ENCODE data around the gene ZNF592.
"Not testable (repeated sequence)": the region's sequence is repeated elsewhere in the genome, so short reads cannot be mapped to it uniquely, and the experiment has no call there.

ZNF592 gene

DNA sequence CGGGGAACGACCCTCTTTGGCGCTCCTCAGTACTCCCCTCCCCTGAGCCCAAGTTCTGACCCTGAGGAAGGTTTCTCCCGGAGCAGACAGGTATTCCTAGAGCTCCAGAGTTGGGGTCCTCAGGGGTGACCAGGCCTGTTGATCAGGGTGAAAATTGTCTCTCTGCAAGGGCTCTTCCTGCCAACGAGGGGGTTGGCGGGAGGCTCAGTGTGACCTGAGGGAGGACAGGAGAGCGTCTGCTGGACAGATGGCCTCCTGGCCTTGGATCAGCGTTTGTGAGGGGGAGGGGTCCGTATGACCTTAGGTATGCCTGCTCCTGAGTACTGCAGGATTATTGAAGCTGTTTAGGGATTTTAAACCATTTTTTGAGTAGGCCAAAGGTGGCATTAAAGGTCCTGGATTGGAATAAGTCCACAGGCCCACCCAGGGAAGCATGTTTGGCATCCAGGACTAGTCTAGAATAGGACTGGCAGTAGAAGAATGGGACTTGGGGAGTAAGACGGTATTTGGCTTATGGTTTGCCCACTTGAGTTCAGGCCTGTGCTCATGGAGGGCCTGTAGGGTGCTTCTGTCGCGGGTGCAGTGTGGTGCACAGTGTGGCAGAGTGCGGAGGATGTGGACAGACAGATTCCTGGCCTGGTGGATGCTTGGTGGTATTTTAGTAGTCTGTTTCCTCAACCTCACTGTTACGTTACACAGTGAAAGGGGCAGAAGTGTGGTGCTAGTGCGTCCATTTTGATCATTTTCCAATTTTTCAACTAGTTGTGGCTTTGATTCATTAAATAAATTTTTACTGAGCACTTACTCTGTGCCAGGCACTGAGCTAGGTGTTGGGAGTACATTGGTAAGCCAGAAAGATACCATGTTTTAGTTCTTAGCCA, 959 bp downstream of the ZNF592 start:
- peak; percentile 23 for DNase-seq (ENCODE audit: low read depth)

DNA sequence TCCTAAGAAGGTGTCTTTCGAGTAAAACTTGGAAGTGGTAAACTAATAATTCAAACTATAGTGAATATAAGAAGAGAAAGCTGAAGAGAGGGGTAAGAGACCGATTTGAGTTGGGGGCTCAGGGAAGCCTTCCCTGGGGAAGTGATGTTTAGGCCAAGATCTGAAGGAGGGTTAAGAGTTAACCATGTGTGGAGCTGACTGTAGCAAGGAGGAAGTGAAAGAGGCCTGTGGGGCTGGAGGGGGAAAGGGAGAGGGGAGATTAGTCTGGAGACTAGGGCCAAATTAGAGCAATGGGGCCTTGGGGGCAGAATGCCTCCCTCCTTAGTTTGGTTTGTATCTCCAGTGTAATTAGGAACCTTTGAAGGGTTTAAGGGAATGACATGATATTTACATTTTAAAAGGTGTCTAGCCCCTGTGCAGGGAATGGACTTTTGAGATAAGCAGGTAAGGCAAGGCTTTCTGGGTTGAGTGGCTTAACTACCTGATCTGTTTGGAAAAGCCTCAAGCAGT, 2.2 kb downstream of the ZNF592 start:
- no peak for DNase-seq (ENCODE audit: low read depth)

DNA sequence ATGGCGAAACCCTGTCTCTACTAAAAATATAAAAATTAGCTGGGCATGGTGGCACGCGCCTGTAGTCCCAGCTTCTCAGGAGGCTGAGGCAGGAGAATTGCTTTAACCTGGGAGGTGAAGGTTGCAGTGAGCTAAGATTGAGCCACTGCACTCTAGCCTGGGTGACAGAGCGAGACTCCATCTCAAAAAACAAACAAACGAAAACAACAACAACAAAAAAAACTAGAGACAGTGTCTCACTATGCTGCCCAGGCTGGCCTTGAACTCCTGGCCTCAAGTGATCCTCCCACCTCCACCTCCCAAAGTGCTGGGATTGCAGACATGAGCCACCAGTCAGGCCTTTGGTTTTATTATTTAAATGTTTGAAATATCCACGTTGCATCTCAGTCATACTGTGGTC, 3.3 kb downstream of the ZNF592 start:
- DNase-seq (ENCODE audit: low read depth), result not testable (repeated sequence)

DNA sequence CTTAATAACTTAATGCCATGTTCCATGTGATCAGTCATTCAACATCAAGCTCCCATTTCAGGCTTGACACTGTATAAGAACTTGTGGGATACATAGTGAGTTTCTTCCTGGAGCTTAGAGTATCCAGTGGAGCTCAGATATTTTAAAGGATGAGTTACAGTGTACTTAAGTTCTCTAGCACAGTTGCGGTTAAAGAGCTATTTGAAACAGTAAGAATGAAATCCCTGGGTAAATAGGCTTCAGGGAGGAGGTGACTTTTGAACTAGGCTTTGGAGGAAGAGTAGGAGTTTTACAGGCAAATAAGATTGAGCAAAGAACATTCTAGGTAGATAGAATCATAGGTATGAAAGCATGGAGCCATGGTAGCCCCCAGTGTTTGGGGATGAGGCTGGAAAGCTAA, 3.8 kb downstream of the ZNF592 start:
- DNase-seq (ENCODE audit: low read depth), result no peak

DNA sequence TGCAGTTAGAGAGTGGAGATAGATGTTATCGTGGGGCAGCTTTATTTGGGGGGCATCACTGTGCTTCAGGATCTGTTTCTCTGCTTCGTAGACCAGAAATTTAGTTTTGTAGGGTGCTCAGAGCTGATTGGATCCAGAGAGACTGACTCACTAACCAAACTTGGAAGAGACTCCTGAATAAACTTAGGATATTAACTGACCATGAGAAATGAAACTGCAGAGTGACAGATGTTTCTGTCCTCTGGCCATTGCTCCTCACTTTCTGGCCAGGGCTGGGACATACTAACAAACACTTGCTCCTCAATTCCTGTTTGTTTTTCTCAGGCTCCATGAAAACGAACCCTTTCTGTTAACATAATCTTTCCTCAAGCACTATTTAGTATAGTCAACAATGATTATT, 4.3 kb downstream of the ZNF592 start:
- DNase-seq (ENCODE audit: low read depth), result no peak

DNA sequence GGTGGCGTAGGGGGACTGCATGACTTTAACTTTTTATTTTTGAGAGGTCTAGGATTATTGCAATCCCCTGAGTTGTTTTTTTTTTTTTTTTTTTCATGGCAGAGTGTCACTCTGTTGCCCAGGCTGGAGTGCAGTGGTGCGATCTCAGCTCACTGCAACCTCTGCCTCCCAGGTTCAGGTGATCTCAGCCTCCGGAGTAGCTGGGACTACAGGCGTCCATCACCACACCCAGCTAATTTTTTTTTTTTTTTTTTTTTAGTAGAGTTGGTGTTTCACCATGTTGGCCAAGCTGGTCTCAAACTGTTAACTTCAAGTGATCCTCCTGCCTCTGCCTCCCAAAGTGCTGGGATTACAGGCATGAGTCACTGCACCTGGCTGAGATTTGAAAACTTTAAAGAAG, 6.5 kb downstream of the ZNF592 start:
- not testable (repeated sequence) for DNase-seq (ENCODE audit: low read depth)

DNA sequence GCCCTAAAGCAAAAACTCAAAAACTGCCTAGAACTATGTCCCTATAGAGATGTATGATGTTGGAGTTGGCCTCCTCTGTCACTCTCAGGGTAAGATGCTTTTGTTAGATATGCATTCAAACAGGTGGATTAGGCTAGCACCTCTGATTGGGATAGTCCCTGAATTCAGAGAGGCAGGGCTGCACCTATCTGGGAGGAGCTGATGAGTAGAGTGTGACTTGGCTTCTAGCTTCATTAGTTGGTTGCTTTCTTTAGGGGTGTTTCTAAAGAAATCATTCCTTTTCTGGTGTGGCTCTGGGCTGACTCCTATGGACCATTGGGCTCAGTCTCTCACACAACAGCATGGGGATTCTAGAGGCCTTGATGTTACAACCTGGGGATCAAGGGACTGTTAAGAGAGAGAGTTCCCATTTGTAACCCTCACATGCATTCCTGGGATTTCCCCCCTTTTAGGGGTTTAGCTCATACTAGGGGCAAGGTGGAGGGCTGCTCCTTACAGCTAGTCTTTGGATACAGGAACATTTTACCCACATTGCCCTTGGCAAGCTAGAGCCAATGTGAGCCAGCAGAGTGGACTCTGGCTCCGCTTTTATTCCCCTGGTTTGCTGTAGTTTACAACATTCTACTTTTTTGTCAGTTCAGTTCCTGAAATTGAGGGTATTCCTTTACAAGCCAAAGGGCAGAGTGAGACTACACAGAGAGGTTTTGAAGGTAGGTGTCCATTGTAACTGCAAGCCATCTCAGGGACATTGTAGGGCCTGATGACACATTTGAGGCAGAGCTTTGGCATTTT, 7.5 kb downstream of the ZNF592 start:
- no peak for DNase-seq (ENCODE audit: low read depth)

DNA sequence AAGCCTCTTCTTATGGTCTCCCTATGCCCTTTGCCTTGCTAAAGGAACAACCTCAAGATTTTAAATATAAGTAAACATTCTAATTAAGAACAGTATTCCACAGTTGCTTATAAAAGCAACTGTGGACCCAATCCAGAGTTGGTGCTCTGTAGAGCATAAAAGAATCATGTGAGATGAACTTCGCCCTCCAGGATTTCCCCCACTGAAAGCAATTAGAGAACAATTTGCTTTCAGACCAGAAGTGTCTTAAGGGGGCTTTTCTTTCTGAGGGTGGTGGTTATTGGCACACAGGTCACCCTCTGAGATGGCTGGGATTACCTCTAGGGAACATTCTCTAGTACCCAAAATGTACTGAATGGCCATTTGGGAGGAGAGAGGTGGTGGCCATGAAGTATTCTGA, 10.6 kb downstream of the ZNF592 start:
- DNase-seq (ENCODE audit: low read depth), result no peak

DNA sequence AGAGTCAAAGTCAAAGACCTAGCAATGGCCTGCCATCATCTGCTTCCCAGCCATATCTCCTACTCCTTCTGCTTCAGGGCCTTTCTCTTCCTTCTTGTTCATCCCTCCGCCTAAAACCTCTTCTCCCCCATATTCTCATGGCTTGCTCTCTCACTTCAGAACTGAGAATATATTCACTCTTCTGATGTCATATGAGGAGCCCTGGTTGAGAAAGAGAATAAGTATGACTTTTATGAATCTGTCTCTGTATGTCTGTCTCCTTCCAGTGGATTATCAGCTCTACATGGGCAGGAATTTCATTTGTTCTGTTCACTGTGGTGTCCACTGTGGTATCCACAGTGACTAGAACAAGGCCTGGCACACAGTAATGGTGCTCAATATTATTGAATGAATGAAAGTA, 11.8 kb downstream of the ZNF592 start:
- no peak for DNase-seq (ENCODE audit: low read depth)

DNA sequence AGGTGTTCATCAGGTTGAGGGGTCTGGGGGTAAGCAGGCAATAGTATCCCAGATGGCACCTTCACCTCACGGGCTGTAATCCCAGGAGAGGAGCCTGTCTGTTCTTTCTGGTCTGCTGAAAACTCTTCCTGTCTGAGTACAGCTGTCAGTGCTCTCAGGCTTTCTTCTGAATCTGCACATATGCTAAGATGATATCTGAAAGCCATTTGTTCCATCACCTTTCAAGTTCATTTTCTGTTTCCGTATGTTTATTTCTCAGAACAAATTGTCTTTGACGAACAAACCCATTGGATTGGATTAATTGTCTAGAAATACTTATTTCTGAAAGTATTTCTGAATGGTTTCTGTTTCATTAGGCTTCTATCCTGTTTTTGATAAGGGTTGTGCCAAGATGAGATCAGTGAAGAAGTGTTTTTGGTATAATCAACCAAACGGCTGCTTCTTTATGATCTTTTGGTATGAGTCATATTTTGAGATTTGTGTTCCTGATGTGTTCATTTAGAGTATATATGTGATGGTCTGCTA, 13.3 kb downstream of the ZNF592 start:
- DNase-seq (ENCODE audit: low read depth), result peak; percentile 13

DNA sequence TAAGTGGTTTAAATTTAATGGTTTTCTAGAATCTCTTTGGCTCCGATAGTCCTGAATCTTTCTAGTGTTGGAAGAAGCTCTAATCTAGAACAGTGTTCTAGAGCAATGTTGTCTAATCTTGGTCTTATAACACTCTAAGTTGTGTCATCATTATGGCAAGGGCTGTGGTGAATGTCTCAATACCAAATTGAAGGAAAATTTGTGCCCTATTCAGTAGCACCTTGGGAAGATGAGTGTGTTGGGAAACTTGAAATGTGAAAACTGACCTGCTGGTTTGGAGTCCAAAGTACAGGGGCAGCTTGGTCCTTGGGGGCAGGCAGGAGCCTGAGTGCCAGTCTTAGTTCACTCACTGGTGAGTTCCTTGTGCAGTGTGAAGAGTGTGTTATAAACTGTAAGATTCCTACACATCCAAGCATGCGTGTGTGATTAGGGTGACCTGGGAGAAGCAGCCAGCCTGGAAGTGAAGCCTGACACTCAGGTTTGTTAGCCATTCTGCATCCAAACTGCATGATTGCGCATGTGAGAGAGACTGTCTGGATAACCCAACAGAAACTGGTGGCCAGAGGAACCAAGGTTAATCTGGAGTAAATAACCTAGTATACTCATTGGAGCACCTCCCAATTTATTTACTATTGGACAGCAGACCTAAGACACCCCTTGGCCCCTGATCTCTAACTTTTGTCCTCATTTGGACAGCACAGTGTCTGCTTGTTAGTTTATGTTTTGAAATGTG, 14.6 kb downstream of the ZNF592 start:
- peak; percentile 19 for DNase-seq (ENCODE audit: low read depth)

DNA sequence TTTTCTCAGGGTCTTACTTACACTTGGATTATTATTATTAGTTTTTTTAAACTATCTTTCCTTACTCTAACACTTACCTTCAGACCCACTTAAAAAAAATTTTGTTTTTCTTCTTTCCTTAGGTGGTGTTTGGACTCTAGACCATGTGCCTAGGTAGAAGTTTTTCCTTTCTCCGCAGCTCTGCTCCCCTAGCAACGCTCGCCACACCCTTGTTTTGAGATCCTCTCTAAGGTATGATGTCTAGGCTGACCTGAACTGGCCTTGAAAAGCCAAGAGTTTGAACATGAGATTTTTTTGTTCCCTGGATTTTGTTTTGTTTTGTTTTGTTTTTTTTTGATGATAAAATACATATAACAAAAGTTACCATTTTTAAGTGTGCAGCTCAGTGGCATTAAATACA, 16.2 kb downstream of the ZNF592 start:
- DNase-seq (ENCODE audit: low read depth), result no peak

DNA sequence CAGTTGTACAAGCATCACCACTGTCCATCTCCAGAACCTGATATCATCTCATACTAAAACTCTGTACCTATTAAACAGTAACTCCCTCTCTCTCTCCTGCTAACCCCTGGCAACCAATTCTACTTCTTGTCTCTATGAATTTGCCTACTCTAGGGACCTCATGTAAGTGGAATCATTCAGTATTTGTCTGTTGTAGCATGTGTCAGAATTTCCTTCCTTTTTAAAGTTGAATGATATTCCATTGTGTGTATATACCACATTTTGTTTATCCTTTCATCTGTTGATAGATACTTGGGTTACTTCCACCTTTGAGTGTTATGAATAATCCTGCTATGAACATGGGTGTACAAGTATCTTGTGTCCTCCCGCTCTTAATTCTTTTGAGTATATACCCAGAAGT, 16.6 kb downstream of the ZNF592 start:
- DNase-seq (ENCODE audit: low read depth), result no peak

DNA sequence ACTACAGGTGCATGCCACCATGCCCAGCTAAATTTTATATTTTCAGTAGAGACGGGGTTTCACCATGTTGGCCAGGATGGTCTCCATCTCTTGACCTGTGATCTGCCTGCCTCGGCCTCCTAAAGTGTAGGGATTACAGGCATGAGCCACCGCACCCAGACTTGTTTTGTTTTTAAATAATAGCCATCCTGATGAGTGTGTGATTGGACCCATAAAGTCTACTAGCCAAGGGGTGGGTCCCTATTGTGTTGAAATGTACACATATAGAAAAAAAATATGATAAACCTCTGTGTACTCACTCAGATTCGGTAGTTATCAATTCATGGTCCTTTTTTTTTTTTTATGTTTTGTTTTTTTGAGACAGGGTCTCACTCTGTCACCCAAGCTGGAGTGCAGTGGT, 17.3 kb downstream of the ZNF592 start:
- DNase-seq (ENCODE audit: low read depth), result no peak

DNA sequence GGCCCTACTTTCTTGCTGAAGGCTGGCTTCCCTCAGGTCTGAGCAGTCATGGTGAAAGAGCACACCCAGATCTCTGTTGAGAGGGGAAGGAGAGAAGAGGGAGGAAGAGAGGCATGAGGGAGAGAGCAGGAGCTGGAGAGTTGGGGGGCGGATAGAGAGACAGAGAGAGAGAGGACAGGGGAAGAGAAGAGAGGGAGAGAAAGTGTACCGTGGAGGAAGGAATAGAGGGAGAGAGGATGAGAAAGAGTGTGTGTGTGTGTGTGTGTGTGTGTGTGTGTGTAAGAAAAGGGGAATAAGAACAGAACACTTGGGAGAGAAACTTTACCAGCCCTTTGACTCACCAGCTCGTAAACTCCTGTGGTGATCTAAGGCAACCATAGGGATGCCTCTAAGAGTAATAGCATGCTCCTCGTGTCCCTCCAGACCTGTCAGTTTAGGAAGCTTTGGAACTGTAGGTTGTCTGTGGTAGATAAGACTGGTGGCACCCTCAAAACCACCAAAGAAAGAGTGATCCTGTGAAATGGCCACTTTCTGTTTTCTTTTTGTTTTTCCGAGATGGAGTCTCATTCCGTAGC, 18.2 kb downstream of the ZNF592 start:
- no peak for DNase-seq (ENCODE audit: low read depth)

DNA sequence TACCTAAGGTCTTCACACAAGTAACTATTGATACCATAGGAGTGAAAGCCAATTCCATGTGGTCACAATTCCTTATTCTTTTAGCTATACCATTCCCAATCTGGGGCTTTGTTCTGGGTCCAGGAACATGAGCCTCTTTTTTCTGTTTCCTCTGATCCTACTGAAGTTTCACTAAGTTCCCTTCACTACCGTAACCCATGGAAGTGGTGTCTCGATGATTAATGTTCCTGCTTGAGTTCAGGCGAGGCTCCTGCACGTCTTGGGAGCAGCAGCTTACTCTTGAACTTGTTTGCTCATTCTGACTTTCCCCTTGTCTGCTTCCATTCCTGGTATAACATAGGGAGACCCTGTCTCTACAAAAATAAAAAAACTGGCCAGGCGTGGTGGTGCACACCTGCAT, 23.6 kb downstream of the ZNF592 start:
- DNase-seq (ENCODE audit: low read depth), result peak; percentile 55

DNA sequence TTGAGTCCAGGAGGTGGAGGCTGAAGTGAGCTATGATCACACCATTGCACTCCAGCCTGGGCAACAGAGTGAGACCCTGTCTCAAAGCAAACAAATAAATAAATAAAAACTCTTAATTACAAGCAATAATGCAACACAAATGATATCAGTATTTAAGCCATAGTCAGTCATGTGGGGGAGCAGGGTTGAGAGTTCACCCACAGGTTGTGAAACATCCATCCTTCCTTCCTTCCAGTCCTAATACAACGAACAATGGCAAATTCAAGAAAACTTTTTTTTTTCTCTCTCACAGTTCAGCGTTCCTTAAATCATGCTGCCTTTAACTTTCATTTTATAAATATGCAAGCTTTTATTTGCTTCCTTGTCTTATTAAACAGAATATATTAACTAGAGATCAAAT, 24.1 kb downstream of the ZNF592 start:
- DNase-seq (ENCODE audit: low read depth), result peak; percentile 59

DNA sequence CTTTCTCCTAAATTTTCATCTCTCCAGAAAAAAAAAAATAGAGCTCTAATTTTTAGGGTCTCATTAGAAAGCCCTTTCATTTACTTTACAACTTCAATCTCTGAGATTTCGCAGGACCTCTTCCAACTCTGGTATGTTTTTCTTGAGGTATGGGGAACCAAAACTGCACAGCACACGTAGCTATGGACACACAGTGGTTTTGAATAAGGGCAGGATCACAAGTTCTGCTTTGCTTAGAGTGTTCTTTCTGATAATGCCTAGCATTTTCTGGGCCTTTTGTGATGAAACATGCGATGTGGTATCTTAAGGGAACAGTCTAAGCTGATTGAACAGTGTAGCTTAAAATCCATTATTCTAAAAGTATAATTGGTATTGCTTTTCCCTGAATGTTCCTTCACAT, 25.3 kb downstream of the ZNF592 start:
- DNase-seq (ENCODE audit: low read depth), result no peak

DNA sequence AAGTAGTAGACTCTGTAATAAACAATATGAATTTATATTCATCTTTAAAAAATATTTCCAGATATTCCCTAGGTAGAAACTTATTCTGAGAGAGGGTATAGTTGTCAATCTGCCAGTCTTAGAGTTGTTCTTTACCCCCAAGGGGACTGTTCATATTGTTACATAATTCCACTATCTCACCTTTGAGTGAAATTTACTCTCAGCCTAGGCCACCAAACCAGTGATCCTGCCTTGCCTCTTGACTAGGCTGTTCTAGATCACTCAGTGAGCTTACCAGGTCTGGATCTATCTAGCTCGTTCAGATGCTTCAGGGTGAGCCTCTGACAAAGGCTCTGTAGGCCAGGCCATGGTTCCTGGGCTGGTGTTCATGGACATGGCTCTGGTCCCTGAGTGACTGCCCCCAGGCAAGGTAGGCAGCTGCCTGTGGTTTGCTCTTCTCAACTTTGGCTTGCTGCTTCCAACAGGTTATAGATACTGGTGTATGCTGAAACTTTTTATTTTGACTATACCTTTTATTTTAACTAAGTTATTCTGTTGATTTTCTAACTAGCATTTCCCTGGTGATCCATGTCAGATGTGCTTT, 27.6 kb downstream of the ZNF592 start:
- DNase-seq (ENCODE audit: low read depth), result no peak

DNA sequence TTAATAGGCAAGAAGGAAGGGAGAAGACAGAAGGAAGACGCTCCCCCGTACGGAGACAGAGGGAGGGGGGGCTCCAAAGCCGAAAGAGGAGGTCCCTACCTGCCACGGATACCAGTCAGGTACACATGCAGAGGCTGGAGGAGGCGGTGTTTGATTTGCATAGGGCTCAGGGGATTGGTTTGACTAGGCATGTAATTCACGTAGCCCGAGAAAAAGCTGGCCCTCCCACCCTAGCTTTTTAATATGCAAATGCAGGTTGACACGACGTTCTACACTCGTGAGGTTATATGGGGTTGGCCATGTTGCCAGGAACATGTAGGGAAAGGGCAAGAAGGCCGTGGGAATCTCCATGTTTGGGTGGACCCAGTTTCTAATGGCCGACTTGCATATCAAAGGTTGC, 29.8 kb downstream of the ZNF592 start:
- no peak for DNase-seq (ENCODE audit: low read depth)

DNA sequence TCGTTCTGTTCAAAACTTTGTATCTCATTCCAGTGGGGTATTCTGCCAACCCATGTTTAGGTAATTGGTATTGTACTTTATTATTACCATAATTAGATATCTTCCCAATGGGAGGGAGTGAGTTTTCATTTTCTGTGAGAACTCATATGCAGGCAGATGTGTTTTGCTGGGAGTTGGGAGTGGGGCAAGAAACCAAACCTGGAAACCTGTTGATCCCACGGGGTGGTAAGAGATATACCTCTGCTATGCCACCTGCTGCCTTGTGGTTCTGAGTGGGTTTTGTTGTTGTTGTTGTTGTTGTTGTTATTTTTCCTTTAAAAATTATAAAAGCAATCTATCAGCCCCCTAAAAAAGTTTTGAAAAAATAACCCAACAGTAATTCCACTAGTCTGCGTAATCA, 32.1 kb downstream of the ZNF592 start:
- no peak for DNase-seq (ENCODE audit: low read depth)

DNA sequence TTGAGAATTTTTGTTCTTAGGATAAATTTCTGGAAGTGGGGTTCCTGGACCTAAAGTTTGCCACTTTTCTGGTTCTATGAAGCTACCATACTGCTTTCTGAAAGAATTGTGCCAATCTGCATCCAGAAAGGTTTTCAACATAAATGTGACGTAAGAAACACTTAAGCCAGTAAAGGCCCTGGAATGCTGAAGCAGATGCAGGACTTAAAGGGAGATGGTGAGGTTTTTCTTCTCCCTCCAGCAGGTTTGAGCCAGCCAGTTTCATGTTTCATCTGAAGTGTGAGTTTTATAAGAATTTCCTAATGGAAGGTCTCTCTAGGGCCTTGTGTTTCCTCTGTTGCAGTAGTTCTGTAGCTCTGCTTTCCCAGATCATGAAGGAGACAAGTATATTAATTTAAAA, 33.1 kb downstream of the ZNF592 start:
- DNase-seq (ENCODE audit: low read depth), result peak; percentile 72
